Measurements from ENCODE around the gene RIMKLB.
"Not testable (repeated sequence)": the region's sequence is repeated elsewhere in the genome, so short reads cannot be mapped to it uniquely, and the experiment has no call there.

Gene RIMKLB

DNA sequence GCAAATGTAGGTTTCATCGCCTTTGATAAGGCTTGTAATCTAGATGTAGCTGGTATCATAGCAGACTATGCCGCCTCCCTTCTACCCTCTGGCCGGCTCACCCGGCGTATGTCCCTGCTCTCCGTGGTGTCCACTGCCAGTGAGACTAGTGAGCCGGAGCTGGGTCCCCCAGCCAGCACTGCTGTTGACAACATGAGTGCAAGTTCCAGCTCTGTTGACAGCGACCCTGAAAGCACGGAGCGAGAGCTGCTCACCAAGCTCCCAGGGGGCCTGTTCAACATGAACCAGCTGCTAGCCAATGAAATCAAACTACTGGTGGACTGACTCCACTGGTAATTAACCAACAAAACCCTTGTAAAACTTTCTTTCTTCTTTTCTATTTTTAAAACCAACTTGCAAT lies 75.7 kb downstream of the RIMKLB start:
- ATAC-seq (no peak), DNase-seq (no peak)

GRCh38 chr12:8779281-8779680 lies 81.5 kb downstream of the RIMKLB start:
- no peak for ATAC-seq
- no peak for DNase-seq

DNA sequence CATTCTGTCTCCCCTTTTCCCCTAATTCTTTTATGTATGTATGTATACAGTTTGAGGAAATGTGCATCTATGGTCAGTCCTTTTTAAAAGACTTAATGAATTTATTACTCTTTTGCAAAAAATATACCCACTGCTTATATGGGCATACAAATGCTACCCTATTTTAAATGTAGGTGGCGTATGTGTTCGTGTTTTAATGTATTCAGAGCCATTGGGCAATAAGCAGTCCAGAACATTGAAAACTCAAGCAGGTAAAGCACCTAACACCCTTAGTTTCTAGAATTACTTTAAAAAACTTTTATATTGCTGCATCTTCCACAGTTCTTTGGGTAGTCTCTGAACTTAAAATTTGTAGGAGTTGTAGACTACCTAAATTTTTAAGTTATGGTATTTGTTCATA lies 82.1 kb downstream of the RIMKLB start:
- DNase-seq, result no peak

DNA sequence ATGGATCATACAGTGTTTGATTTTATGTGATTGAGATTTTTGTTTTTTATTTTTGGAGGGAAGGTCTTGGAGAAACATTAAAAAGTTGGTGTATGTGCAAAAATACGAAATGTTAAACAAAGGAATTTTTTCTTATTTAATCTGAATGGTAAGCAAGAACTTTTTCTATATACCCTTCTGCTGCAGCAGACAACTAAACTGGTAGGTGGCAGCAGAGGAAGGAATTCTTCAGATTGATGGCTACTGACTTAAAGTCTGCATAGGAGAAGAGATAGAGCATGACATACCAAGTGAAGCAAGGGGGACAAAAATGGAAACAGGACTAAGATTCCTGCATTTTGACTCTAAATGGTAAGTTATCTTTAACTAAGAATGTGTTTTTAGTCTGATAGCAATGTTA lies 82.6 kb downstream of the RIMKLB start:
- ATAC-seq (no peak), DNase-seq (no peak)

More for the DNA sequence above, 82.1 kb downstream of the RIMKLB start:
- no peak for ATAC-seq

GRCh38 chr12:8781381-8782127 lies 83.8 kb downstream of the RIMKLB start:
- no peak for ATAC-seq

GRCh38 chr12:8784290-8784888 lies 86.6 kb downstream of the RIMKLB start:
- no peak for DNase-seq
- ATAC-seq, result no peak

More at GRCh38 chr12:8781381-8782127, 83.8 kb downstream of the RIMKLB start:
- no peak for DNase-seq

GRCh38 chr12:8785499-8785898 lies 87.7 kb downstream of the RIMKLB start:
- DNase-seq (no peak), ATAC-seq (no peak)

- not testable (repeated sequence) for DNase-seq
These were observed 89.4 kb downstream of the RIMKLB start for GRCh38 chr12:8787206-8787605.

DNA sequence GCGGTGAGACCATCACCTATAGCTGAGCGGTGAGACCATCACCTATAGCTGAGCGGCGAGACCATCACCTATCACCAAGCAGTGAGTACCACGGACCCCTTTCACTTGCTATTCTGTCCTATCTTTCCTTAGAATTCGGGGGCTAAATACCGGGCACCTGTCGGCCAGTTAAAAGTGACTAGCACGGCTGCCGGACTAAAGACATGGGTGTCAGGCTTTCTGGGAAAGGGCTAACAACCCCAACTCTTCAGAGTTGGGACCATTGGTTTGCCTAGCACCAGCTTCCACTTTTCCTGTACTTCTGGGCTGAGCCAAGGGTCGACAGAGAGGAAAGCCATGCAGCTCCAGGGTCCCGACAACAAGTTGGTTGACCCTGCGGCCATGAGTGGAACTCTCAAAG lies 90.9 kb downstream of the RIMKLB start:
- ATAC-seq, DNase-seq: not testable (repeated sequence)

More at GRCh38 chr12:8787206-8787605, 89.4 kb downstream of the RIMKLB start:
- not testable (repeated sequence) for ATAC-seq

DNA sequence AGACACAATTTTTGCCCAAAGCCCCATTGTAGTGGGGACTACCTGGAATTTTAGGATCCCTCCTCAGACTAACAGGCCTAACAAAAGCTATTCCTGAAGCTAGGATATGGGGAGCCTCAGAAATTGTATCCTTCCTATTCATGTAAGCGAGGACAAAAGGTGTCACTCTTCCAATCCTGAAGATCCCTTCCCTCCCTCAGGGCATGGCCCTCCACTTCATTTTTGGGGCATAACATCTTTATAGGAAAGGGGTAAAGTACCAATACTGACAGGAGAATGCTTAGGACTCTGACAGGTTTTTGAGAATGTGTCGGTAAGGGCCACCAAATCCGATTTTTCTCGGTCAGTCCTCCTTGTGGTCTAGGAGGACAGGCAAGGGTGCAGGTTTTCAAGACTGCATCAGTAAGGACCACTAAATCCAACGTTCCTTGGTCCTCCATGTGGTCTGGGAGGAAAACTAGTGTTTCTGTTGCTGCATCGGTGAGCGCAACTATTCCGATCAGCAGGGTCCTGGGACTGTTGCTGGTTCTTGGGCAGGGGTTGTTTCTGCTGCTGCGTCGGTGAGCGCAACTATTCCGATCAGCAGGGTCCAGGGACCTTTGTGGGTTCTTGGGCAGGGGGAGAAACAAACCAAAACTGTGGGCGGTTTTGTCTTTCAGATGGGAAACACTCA lies 91.7 kb downstream of the RIMKLB start:
- DNase-seq, ATAC-seq: not testable (repeated sequence)

DNA sequence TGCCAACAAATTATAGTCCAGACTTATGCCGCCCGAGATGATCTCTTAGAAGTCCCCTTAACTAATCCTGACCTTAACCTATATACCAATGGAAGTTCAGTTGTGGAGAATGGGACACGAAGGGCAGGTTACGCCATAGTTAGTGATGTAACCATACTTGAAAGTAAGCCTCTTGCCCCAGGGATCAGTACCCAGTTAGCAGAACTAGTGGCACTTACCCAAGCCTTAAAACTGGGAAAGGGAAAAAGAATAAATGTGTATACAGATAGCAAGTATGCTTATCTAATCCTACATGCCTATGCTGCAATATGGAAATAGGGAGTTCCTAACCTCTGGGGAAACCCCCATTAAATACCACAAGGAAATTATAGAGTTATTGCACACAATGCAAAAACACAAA lies 95.4 kb downstream of the RIMKLB start:
- not testable (repeated sequence) for ATAC-seq, DNase-seq

DNA sequence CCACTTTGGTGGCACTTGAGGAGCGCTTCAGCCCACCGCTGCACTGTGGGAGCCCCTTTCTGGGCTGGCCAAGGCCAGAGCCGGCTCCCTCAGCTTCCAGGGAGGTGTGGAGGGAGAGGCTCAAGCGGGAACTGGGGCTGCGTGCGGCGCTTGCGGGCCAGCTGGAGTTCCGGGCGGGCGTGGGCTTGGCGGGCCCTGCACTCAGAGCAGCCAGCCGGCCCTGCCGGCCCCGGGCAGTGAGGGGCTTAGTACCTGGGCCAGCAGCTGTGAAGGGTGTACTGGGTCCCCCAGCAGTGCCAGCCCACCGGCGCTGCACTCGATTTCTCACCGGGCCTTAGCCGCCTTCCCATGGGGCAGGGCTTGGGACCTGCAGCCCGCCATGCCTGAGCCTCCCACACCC lies 96.8 kb downstream of the RIMKLB start:
- DNase-seq, ATAC-seq: not testable (repeated sequence)

- DNase-seq, result no peak
- no peak for ATAC-seq
These were observed 99.2 kb downstream of the RIMKLB start for GRCh38 chr12:8796831-8797626.

DNA sequence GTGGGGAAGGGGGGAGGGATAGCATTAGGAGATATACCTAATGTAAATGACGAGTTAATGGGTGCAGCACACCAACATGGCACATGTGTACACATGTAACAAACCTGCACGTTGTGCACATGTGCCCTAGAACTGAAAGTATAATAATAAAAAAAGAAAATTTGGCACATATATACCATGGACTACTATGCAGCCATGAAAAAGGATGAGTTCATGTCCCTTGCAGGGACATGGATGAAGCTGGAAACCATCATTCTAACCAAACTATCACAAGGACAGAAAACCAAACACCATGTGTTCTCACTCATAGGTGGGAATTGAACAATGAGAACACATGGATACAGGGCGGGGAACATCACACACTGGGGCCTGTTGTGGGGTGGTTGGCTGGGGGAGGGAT lies 103.4 kb downstream of the RIMKLB start:
- DNase-seq, ATAC-seq: not testable (repeated sequence)

DNA sequence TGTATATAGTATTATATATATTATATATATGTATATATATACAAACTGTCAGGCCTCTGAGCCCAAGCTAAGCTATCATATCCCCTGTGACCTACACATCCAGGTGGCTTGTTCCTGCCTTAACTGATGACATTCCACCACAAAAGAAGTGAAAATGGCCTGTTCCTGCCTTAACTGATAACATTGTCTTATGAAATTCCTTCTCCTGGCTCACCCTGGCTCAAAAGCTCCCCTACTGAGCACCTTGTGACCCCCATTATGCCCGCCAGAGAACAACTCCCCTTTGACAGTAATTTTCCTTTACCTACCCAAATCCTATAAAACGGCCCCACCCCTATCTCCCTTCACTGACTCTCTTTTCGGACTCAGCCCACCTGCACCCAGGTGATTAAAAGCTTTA lies 107.0 kb downstream of the RIMKLB start:
- not testable (repeated sequence) for ATAC-seq, DNase-seq

- ATAC-seq, DNase-seq: not testable (repeated sequence)
These were observed 107.7 kb downstream of the RIMKLB start for GRCh38 chr12:8805487-8805886.

DNA sequence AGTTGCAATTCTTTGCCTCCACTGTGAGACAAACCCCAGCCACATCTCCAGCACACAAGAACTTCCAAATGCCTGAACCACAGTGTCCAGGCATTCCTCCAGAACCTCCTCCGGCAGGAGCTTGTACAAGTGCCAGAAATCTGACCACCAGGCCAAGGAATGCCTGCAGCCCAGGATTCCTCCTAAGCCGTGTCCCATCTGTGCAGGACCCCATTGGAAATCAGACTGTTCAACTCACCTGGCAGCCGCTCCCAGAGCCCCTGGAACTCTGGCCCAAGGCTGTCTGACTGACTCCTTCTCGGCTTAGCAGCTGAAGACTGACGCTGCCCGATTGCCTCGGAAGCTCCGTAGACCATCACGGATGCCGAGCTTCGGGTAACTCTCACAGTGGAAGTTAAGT lies 109.3 kb downstream of the RIMKLB start:
- not testable (repeated sequence) for DNase-seq, ATAC-seq

DNA sequence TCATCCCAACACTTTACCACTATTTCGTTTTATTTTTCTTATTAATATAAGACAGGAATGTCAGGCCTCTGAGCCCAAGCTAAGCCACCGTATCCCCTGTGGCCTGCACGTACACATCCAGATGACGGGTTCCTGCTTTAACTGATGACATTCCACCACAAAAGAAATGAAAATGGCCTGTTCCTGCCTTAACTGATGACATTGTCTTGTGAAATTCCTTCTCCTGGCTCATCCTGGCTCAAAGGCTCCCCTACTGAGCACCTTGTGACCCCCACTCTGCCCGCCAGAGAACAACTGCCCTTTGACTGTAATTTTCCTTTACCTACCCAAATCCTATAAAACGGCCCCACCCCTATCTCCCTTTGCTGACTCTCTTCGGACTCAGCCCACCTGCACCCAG lies 112.3 kb downstream of the RIMKLB start:
- DNase-seq, ATAC-seq: not testable (repeated sequence)

DNA sequence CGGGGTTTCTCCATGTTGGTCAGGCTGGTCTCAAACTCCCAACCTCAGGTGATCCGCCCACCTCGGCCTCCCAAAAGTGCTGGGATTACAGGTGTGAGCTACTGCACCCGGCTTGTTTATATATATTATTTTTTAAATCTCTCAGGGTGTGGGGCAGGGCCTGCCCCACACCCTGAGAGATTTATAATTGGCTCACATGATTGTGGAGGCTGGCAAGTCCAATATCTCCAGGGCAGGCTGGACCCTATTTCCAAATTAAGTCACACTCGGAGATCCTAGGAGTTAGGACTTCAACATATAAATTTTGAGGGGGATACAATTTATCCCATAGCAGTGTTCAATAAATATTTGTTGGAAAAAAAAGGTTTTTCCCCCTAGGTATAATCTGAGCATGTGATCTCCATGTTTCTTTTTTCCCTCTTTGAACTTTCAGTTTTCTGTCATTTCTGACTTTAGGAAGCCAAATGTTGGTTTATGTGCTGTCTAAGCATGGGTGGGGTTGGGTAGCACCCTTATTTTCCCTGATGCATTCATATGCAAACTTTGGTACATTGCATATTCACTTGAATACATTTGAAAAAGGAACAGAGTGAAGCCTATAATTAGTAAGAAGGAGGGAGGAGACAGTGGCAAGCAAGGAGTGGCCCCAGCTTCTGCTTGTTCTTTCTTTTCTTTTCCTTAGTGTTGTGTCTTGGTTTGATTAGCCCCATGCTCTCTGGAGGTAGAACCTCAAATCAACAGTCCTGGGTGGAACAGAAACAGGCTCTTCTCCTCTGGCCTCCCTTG lies 116.0 kb downstream of the RIMKLB start:
- no peak for ATAC-seq
- no peak for DNase-seq

DNA sequence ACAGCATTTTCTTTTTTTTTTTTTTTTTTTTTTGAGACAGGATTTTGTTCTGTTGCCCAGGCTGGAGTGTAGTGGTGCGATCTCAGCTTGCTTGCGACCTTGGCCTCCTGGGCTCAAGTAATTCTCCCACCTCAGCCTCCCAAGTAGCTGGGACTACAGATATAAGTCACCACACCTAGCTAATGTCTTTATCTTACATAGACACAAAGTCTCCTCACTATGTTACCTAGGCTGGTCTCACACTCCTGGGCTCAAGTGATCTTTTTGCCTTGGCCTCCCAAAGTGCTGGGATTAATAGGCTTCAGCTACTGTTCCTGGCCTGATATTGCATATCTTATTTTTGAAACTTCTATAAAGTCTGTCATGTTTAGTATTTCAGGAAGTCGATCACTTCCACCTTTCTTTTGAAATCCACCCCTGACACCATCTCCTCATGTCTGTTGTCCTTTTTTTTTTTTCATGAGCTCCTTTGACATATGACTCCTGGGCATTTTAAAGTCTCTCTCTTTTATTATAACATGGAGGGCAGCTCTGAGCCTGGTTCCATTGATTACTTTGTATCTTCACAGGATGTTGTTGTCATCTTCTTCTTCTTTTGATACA lies 118.8 kb downstream of the RIMKLB start:
- no peak for DNase-seq
- ATAC-seq, result no peak

DNA sequence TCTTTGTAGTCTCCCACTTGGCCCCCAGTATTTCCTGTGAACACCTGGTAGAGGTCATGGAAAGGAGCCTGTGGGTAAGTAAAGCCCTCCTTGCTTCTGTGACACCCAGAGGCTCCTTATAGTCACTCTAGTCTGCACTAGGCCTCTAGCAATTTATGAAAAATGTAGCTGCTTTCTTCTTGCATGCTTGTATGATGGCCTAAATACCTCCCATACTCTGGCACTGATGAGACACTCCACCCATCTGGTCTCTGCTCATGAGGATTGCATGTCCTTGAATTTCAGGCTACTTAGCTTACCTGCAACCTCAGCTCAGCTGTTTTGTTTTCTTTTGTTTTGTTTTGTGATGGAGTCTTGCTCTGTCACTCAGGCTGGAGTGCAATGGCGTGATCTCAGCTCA lies 120.1 kb downstream of the RIMKLB start:
- no peak for DNase-seq
- no peak for ATAC-seq

Measured in stimulated activated naive CD8-positive, alpha-beta T cell treated with anti-CD3 and anti-CD28 coated beads, Interleukin-15, Interleukin-2, amounts not matched to agents 100 U/mL and 50 U/mL, for 24 hours (primary cell).